H1 (cell line): Measurements from ENCODE around the gene GPX4. TPM values are rescaled to one million over a fixed set of nuclear protein-coding genes. Genes with fewer than 3 reads are reported as not detected.

Source experiments
- polyA plus RNA-seq, 7 experiments: library from polyadenylated mRNA; depleted of rRNA in 3 of 7; stranded (reverse) in 5 of 7; unstranded in 2 of 7; fragments of >200 nt in 5 of 7; fragments of 200-250 nt in 2 of 7; gene quantifications; 1 replicate in 5 of 7; 2 replicates in 1 of 7; 4 replicates in 1 of 7; pipeline versions ENCODE4 v1.2.1 to v1.2.3, GENCODE V29; 2011 to 2013; ENCODE audit warnings: missing spikeins in 2 of 7, mixed read lengths in 2 of 7
- total RNA-seq: library from RNA; stranded (reverse); fragmentation: NEBNext Ultra II Directional; extraction: Animal tissue kit (Norgen Biotek cat#: 25700); gene quantifications from 2 replicates; pipeline ENCODE4 v1.2.1, GENCODE V29; 2021
- TF ChIP-seq, protein P1 (sequence below): fragments of 300-600 bp; sonication (generic); IDR thresholded peaks from 2 replicates; pipeline ENCODE4 v1.7.1; 2012; ENCODE audit warnings: low read length, moderate library complexity, mild to moderate bottlenecking, inconsistent platforms; ENCODE audit not compliant: insufficient replicate concordance

GPX4 gene
- total and polyA plus RNA-seq, 2 of the 8 experiments (the other 6 are each of a cell fraction or from before 2014, with no cell fraction given) = 342 to 693 TPM

- TF ChIP-seq, protein P1, sequence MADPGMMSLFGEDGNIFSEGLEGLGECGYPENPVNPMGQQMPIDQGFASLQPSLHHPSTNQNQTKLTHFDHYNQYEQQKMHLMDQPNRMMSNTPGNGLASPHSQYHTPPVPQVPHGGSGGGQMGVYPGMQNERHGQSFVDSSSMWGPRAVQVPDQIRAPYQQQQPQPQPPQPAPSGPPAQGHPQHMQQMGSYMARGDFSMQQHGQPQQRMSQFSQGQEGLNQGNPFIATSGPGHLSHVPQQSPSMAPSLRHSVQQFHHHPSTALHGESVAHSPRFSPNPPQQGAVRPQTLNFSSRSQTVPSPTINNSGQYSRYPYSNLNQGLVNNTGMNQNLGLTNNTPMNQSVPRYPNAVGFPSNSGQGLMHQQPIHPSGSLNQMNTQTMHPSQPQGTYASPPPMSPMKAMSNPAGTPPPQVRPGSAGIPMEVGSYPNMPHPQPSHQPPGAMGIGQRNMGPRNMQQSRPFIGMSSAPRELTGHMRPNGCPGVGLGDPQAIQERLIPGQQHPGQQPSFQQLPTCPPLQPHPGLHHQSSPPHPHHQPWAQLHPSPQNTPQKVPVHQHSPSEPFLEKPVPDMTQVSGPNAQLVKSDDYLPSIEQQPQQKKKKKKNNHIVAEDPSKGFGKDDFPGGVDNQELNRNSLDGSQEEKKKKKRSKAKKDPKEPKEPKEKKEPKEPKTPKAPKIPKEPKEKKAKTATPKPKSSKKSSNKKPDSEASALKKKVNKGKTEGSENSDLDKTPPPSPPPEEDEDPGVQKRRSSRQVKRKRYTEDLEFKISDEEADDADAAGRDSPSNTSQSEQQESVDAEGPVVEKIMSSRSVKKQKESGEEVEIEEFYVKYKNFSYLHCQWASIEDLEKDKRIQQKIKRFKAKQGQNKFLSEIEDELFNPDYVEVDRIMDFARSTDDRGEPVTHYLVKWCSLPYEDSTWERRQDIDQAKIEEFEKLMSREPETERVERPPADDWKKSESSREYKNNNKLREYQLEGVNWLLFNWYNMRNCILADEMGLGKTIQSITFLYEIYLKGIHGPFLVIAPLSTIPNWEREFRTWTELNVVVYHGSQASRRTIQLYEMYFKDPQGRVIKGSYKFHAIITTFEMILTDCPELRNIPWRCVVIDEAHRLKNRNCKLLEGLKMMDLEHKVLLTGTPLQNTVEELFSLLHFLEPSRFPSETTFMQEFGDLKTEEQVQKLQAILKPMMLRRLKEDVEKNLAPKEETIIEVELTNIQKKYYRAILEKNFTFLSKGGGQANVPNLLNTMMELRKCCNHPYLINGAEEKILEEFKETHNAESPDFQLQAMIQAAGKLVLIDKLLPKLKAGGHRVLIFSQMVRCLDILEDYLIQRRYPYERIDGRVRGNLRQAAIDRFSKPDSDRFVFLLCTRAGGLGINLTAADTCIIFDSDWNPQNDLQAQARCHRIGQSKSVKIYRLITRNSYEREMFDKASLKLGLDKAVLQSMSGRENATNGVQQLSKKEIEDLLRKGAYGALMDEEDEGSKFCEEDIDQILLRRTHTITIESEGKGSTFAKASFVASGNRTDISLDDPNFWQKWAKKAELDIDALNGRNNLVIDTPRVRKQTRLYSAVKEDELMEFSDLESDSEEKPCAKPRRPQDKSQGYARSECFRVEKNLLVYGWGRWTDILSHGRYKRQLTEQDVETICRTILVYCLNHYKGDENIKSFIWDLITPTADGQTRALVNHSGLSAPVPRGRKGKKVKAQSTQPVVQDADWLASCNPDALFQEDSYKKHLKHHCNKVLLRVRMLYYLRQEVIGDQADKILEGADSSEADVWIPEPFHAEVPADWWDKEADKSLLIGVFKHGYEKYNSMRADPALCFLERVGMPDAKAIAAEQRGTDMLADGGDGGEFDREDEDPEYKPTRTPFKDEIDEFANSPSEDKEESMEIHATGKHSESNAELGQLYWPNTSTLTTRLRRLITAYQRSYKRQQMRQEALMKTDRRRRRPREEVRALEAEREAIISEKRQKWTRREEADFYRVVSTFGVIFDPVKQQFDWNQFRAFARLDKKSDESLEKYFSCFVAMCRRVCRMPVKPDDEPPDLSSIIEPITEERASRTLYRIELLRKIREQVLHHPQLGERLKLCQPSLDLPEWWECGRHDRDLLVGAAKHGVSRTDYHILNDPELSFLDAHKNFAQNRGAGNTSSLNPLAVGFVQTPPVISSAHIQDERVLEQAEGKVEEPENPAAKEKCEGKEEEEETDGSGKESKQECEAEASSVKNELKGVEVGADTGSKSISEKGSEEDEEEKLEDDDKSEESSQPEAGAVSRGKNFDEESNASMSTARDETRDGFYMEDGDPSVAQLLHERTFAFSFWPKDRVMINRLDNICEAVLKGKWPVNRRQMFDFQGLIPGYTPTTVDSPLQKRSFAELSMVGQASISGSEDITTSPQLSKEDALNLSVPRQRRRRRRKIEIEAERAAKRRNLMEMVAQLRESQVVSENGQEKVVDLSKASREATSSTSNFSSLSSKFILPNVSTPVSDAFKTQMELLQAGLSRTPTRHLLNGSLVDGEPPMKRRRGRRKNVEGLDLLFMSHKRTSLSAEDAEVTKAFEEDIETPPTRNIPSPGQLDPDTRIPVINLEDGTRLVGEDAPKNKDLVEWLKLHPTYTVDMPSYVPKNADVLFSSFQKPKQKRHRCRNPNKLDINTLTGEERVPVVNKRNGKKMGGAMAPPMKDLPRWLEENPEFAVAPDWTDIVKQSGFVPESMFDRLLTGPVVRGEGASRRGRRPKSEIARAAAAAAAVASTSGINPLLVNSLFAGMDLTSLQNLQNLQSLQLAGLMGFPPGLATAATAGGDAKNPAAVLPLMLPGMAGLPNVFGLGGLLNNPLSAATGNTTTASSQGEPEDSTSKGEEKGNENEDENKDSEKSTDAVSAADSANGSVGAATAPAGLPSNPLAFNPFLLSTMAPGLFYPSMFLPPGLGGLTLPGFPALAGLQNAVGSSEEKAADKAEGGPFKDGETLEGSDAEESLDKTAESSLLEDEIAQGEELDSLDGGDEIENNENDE = no peak
These were observed 46.7 kb downstream of the GPX4 start (continued) for GRCh38 chr19:1150333-1151036.
